Neural cell (in vitro differentiated cells): Measurements from ENCODE around the gene IL17REL.

Source experiments
- EP300 ChIP-seq: fragments of 450-650 bp; conservative IDR thresholded peaks from 2 replicates; pipeline ENCODE4 v1.6.1; 2014; ENCODE audit warnings: antibody characterized with exemption, mild to moderate bottlenecking, moderate library complexity; ENCODE audit not compliant: poor library complexity, severe bottlenecking
- EZH2 ChIP-seq: fragments of 200-600, 300-800 bp; shearing (Covaris generic), sonication (generic); IDR thresholded peaks from 2 replicates; pipeline ENCODE4 v1.6.1; 2014; ENCODE audit warnings: antibody characterized with exemption, low read length, borderline replicate concordance, mild to moderate bottlenecking; ENCODE audit not compliant: insufficient read depth, poor library complexity, severe bottlenecking
- TAF1 ChIP-seq: IDR thresholded peaks from 2 replicates; pipeline ENCODE4 v1.6.1; 2012; ENCODE audit warnings: low read depth
- TF ChIP-seq, protein P1 (sequence below): fragments of 450-650 bp; IDR thresholded peaks from 2 replicates; pipeline ENCODE4 v1.5.1; 2014; ENCODE audit warnings: antibody characterized with exemption, mild to moderate bottlenecking, moderate library complexity; ENCODE audit not compliant: poor library complexity, severe bottlenecking

DNA sequence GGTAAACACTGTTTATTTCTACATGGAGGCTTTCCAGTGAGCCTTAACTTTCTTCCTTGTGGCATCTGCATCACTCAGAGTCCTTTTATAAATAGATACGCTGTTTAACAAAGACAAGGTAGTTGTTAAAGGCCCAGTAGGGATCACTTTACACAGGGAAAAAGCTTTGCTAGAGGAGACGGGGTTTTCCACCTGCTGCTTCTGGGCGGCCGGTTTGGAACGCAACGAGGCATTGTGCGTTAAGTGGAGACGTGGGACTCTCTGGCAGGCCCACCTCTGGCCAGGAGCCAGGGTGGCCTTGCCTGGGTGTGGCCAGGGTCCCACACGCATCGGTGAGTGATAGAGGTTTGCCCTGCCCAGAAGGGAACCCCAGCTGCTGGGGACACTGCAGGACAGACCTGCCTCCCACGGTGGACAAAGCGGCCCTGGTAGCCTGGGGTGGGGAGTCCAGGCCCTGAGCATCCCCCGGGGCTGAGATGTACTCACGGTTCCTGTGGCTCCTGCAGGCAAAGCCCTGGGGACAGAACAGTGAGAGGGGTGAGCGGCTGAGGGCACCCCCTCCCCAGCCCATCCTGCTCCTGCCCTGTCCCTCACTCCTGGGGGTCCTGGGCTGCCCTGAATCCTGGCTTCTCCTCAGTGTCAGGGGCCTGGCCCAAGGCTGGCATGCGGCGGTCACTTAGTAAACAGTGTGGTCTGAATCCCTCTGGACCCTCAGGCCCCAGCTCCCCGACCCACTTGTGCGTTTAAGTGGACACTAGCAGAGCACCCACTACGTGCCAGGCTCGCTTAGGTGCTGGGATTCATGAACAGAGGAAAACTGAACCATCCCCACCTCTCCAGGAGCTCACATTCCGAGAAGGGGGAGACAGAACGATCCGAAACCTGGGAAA is 4.2 kb downstream of the IL17REL start:
- TF ChIP-seq EZH2 (no peak), EP300 (no peak), TAF1 (no peak)
- TF ChIP-seq, protein P1, sequence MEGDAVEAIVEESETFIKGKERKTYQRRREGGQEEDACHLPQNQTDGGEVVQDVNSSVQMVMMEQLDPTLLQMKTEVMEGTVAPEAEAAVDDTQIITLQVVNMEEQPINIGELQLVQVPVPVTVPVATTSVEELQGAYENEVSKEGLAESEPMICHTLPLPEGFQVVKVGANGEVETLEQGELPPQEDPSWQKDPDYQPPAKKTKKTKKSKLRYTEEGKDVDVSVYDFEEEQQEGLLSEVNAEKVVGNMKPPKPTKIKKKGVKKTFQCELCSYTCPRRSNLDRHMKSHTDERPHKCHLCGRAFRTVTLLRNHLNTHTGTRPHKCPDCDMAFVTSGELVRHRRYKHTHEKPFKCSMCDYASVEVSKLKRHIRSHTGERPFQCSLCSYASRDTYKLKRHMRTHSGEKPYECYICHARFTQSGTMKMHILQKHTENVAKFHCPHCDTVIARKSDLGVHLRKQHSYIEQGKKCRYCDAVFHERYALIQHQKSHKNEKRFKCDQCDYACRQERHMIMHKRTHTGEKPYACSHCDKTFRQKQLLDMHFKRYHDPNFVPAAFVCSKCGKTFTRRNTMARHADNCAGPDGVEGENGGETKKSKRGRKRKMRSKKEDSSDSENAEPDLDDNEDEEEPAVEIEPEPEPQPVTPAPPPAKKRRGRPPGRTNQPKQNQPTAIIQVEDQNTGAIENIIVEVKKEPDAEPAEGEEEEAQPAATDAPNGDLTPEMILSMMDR = no peak
